NCI-H1694 (cell line): ENCODE results near the gene MPP3.

Experiments used
- DNase-seq: peaks from one replicate; lab custom pipeline; 2025; lab: John Stamatoyannopoulos, UW

The MPP3 gene

GRCh38 chr17:43772877-43773648 lies 59.9 kb downstream of the MPP3 start:
- no peak for DNase-seq

DNA sequence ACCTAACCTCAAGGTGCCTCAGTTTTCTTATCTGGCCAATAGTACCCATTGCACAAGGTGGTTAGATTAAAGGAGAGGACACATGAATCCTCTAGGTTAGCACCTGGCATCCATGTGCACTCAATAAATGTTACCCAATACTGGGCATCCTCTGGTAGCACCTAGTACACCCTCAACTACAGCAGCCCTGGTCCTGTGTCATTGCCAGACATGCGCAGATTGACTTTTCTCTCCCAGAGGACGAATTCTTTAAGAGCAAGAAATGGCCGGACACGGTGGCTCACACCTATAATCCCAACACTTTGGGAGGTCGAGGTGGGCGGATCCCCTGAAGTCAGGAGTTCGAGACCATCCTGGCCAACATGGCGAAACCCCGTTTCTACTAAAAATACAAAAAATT lies 61.5 kb downstream of the MPP3 start:
- DNase-seq = no peak

DNA sequence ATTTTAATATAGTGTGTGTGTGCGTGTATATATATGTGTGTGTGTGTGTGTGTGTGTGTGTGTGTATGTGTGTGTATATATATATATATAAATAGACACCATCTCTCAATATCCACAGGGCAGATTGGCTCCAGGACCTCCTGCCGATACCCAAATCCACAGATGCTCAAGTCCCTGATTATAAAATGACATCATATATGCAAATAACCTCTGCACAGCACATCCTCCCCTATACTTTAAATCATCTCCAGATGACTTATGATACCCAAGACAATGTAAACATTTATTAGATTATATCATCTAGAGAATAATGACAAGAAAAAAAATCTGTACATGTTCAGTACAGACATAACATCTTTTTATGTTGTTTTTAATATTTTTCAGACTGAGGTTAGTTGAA lies 62.0 kb downstream of the MPP3 start:
- no peak for DNase-seq

DNA sequence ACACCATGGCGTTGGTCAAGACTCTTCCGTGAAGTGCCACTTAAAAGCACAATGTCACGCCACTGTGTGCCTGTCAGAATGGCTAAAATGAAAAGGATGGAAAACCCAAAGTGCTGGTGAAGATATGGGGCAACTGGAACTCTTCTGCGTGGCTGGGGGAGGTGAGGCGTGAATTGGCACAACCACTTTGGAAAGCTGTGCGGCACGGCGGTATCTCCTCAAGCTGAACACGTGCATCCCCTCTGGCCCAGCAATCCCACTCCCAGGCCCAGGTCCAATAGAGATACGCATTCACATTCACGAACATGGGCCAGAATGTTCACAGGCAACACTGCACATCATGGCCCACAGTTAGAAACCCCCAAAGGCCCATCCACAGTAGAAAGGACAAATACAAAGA lies 63.1 kb downstream of the MPP3 start:
- DNase-seq = no peak

DNA sequence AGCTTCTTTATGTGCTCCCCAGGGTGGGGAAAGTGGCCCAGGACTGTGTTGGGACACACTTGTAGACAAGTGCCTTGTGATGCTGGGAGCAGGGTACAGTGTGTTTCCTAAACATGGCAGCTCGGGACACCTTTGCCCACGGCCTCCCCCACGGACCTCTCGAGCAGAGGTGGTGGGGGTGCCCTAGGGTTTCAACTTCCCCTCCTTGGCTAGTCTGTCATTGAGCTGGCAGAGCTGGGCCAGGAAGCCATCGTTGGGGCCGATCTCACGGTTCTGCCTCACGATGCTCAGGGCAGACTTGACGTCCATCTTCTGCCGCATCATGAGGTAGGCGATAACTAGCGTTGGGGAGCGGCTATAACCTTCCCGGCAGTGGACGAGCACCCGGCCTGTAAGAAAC lies 63.5 kb downstream of the MPP3 start:
- DNase-seq = no peak

GRCh38 chr17:43768943-43769342 lies 64.0 kb downstream of the MPP3 start:
- DNase-seq = no peak

- DNase-seq = no peak
Observed at GRCh38 chr17:43768382-43768781, 64.6 kb downstream of the MPP3 start.

DNA sequence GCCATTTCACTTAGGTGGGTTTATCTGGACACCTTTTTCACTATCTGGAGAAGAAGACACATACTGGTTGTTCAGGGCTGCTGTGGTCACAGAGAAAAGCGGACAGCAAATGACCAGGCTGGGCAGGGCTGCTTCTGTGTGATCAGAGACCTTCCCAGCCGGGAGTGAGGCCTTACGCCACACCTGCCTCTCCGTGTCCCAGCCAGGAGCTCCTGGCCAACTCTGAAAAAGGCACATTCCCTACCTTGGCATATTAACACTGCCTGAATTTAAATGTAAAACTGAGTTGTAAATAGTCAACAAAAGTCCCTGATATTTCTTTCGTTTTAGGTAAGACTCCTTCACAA lies 65.3 kb downstream of the MPP3 start:
- DNase-seq = no peak

DNA sequence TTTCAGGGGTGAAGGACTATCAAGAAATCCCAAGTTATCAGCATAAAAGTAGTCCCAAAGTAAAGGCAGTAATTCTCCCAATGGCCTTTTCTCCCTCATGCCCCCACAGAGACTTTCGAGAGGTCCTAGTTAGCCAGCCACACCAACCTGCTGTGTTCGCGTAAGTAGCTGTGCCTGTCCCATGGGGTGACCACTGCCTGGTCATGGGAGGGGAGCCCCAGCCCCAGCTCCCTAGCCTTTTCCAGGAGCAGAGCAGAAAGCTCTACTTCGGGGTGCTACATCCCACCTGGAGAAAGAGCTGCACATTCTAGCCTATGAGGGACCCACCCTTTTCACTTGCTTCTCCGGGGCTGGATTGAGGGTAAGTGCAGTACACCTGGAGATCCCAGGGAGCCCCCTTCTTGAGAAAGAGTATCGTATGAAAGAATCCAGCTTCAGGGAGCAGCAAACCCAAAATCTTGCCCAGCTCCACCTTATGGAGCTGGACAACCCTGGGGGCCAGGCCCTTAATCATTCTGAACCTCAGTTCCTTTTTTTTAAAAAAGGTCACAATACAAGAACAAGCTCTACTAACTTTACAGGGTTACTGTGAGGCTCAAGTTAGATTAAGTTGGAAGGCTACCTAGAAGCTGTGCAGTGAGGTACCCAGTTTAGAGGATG lies 65.8 kb downstream of the MPP3 start:
- no peak for DNase-seq

- DNase-seq = peak; percentile 43
Observed at GRCh38 chr17:43766413-43767052, 66.4 kb downstream of the MPP3 start.

DNA sequence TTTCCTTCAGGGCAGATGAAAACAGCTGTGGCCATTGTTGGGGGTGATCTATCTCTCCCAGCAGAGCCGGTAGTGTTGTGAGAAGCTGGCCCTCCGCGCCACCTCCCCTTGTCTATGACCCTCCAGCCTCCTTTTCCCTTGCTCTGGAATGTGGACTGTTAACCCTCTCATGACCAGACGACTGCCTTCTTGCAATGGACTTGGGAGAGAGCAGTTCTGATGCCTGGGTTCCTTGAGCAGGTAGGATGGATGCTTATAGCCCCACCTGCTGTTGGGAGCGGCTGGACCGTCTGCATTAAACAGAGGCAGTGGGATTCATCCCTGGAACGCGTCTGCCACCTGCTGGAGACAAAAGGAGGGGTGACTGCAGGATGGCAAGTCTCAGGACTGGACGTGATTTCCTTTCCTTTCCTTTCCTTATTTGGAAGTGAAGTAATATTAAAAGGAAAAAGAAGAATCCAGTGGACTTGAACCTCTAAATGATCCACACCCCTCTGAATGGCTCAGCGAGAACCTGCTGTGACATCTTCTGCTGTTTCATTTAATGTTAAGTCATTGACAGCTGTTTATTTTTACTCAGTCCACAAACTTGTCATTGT lies 72.6 kb downstream of the MPP3 start:
- peak; percentile 91 for DNase-seq

DNA sequence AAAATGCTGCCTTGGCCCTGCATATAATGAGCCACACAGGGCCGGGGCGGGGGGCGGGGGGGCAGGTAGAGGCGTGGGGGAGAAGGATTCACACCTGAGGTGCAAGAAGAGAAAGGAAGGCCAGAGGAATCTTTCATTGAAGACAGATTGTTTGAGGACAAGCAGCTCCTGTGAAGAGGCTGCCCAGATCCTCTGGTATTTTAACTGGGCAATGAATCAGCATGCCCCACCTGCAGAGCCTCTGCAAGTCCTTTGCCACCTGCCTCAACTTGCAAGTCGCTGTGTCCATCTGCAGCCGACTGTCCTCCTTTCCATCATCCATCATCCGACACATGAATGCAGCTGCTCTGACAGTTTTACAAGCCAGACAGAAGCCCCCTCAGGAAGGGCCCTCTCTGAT lies 73.1 kb downstream of the MPP3 start:
- no peak for DNase-seq

GRCh38 chr17:43758497-43759174 lies 74.3 kb downstream of the MPP3 start, which contains the start of gene SOST:
Gene SOST (minus strand): TSS chr17:43758791. CDS start chr17:43758741, 50 bp downstream.
- DNase-seq = no peak

- DNase-seq = no peak
Observed at GRCh38 chr17:43758086-43758485, 74.9 kb downstream of the MPP3 start.

DNA sequence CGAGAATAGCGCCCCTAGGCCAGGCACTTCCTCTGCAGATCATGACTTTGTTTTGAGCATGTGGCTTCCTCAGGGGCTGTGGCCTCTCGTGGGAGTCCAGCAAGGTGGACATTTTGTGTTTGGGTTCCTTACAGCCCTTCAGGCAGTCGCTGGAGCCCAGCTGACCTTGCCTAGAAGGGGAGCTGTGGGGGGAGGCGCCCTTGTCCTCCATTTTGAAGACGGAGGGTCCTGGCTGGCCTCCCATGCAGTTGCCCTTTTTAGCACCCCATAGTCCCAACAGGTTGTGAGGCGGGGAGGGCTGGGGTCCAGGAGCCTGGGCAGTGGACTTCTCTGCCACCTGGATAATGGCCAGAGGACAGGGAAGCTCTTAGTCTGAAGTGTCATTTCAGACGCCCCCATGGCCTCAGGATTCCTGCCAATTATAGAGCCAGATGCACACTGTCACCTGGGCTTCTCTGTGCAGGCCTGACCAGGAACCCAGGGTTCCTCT lies 75.7 kb downstream of the MPP3 start:
- DNase-seq = no peak

DNA sequence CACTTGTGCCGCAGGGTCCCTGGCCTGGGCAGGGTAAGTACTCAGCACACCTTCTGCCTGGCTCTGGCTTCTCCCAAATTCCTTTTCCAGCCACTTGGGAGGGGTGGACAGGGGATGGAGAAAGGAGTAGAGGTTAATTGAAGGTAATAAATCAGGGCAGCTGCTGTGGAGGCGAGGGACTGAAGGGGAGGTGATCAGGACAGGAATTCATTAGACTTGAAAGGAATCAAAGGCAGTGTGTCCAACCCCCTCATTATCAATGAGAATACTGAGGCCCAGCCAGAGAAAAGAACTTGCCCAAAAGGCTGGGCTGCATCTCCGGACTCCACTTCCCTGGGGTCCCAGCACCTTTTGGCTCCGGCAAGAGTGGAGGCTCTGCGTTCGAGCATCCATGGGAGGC lies 76.7 kb downstream of the MPP3 start:
- no peak for DNase-seq

GRCh38 chr17:43755389-43755875 lies 77.5 kb downstream of the MPP3 start:
- no peak for DNase-seq

GRCh38 chr17:43754947-43755346 lies 78.0 kb downstream of the MPP3 start:
- no peak for DNase-seq

- no peak for DNase-seq
Observed at GRCh38 chr17:43753493-43754129, 79.3 kb downstream of the MPP3 start.
